Esophagus muscularis mucosa (tissue), 4 donors: ENCODE measurements around the gene NAPG. TPM values are rescaled to one million over a fixed set of nuclear protein-coding genes. Genes with fewer than 3 reads are reported as not detected.

ENCODE experiments used
- DNase-seq: peaks from one replicate; pipeline ENCODE4 v3.0.0-alpha.2; 2017; ENCODE audit errors: extremely low spot score
- H3K27ac ChIP-seq, 4 donors: fragments of 200-600 bp; sonication (generic); replicated peaks in 1 of 4; 1 replicate in 3 of 4; 2 replicates in 1 of 4; pipeline ENCODE4 v1.5.1; 2016 to 2019; ENCODE audit warnings: mild to moderate bottlenecking in 1 of 4
- H3K27me3 ChIP-seq, 4 donors: fragments of 200-600 bp; sonication (generic); one replicate each; pipeline versions ENCODE4 v1.5.1 to v1.6.0; 2016 to 2019
- H3K36me3 ChIP-seq, 4 donors: fragments of 200-600 bp; sonication (generic); one replicate each; pipeline ENCODE4 v1.5.1; 2016 to 2019
- H3K4me1 ChIP-seq, 4 donors: fragments of 200-600 bp; sonication (generic); one replicate each; pipeline ENCODE4 v1.5.1; 2016 to 2019
- H3K4me3 ChIP-seq, 4 donors: fragments of 200-600 bp; sonication (generic); 1 replicate in 2 of 4; 2 replicates in 2 of 4; pipeline ENCODE4 v1.5.1; 2016 to 2019; ENCODE audit warnings: mild to moderate bottlenecking in 4 of 4, moderate library complexity in 1 of 4
- H3K9me3 ChIP-seq, 4 donors: fragments of 200-600 bp; sonication (generic); 1 replicate in 3 of 4; 2 replicates in 1 of 4; pipeline ENCODE4 v1.5.1; 2016 to 2019
- CTCF ChIP-seq, 3 experiments: fragments of 200-600 bp in 2 of 3; fragments of 450-650 bp in 1 of 3; sonication (generic) in 2 of 3; IDR thresholded peaks; one replicate each; pipeline ENCODE4 v1.5.1; 2017 to 2019; ENCODE audit warnings: antibody characterized with exemption in 3 of 3, mild to moderate bottlenecking in 2 of 3, moderate library complexity in 1 of 3
- EP300 ChIP-seq: sonication (generic); formaldehyde crosslinking; IDR thresholded peaks from one replicate; pipeline ENCODE4 v1.6.1; 2017; ENCODE audit warnings: antibody characterized with exemption
- POLR2A ChIP-seq: fragments of 450-650 bp; IDR thresholded peaks from one replicate; pipeline ENCODE4 v1.6.1; 2017; ENCODE audit warnings: antibody characterized with exemption, moderate library complexity, mild to moderate bottlenecking, low read depth
- POLR2AphosphoS5 ChIP-seq, 2 donors: sonication (generic); formaldehyde crosslinking; IDR thresholded peaks; one replicate each; pipeline ENCODE4 v1.6.1; 2017; ENCODE audit warnings: antibody characterized with exemption in 2 of 2
- WGBS: methylation state at CpG from one replicate; pipeline ENCODE4 v1.1.5; 2018; 5-methylcytosine and 5-hydroxymethylcytosine counted together
- intact Hi-C: fragments of 100-400 bp; cut with DNase I; formaldehyde crosslinking; loops from one replicate; pipeline ENCODE4 v1.15.1; 2023
- total RNA-seq, 4 donors: library from RNA; depleted of rRNA; stranded (reverse); fragments of >200 nt; gene quantifications; one replicate each; pipeline versions ENCODE4 v1.1.0 to v1.2.1, GENCODE V29; 2016

NAPG gene
- total RNA-seq, 4 donors from 2014 or later, result 32.1 to 39.5 (median 34.7) TPM

- Histone ChIP-seq H3K27me3 (no peaks in the 10 kb centered on the region), H3K36me3 (no peaks in the 10 kb centered on the region), H3K4me3 (no peak overlapping the region), H3K27ac (no peak overlapping the region), H3K4me1 (peaks cover 12 to 35% (median 32%) of the 10 kb centered on the region in 4 donors), H3K9me3 (no peaks in the 10 kb centered on the region)
- TF ChIP-seq POLR2A, result no peak
- TF ChIP-seq POLR2AphosphoS5 (IDR thresholded peaks at IDR 0.05), result no peak
- no peak for DNase-seq
- WGBS, result 81% methylated on average over 8 of the region's 8 CpGs
- intact Hi-C loops, result loop anchor here (10.0 kb wide), 1 partner anchor 517 kb away; no protein-coding TSS in a partner anchor
Observed at GRCh38 chr18:10521566-10521965, 4.3 kb upstream of the NAPG start.

- Histone ChIP-seq H3K9me3 (no peaks in the 10 kb centered on the region), H3K27me3 (no peaks in the 10 kb centered on the region), H3K4me1 (peaks cover 20 to 45% (median 42%) of the 10 kb centered on the region in 4 donors), H3K36me3 (no peaks in the 10 kb centered on the region), H3K27ac (no peak overlapping the region), H3K4me3 (no peak overlapping the region)
- intact Hi-C loops, result loop anchor here (10.0 kb wide), 1 partner anchor 518 kb away; no protein-coding TSS in a partner anchor
- no peak for TF ChIP-seq EP300
- TF ChIP-seq POLR2AphosphoS5 (IDR thresholded peaks at IDR 0.05), result no peak
- TF ChIP-seq POLR2A, result no peak
- no peak for TF ChIP-seq CTCF (IDR thresholded peaks at IDR 0.05)
- DNase-seq, result no peak
- 92% methylated on average over 2 of the region's 2 CpGs for WGBS
Observed at GRCh38 chr18:10522574-10522973, 3.3 kb upstream of the NAPG start.

GRCh38 chr18:10523544-10523943 lies 2.3 kb upstream of the NAPG start:
- no peaks in the 10 kb centered on the region for H3K36me3 ChIP-seq
- no peaks in the 10 kb centered on the region for H3K27me3 ChIP-seq
- WGBS, result 84% methylated on average over 4 of the region's 4 CpGs
- no peaks in the 10 kb centered on the region for H3K9me3 ChIP-seq
- H3K4me1 ChIP-seq, result peaks cover 27 to 51% (median 45%) of the 10 kb centered on the region in 4 donors
- H3K4me3 ChIP-seq, result no peak overlapping the region
- DNase-seq, result no peak
- intact Hi-C loops, result loop anchor here (10.0 kb wide), 1 partner anchor 519 kb away; no protein-coding TSS in a partner anchor
- TF ChIP-seq POLR2AphosphoS5 (IDR thresholded peaks at IDR 0.05), result no peak
- TF ChIP-seq EP300, result no peak
- no peak for TF ChIP-seq CTCF (IDR thresholded peaks at IDR 0.05)
- no peak for TF ChIP-seq POLR2A
- no peak overlapping the region for H3K27ac ChIP-seq

- Histone ChIP-seq H3K4me3 (peak overlapping the region in 3 of 4 donors; percentile 82 to 98 (median 87)), H3K4me1 (peaks cover 23 to 49% (median 45%) of the 10 kb centered on the region in 4 donors), H3K9me3 (no peaks in the 10 kb centered on the region), H3K27ac (peak overlapping the region; percentile 89 to 97 (median 94)), H3K27me3 (no peaks in the 10 kb centered on the region), H3K36me3 (no peaks in the 10 kb centered on the region)
- intact Hi-C loops, result loop anchor here (10.0 kb wide), 1 partner anchor 520 kb away; no protein-coding TSS in a partner anchor
- no peak for DNase-seq
- 52% methylated on average over 11 of the region's 11 CpGs for WGBS
- no peak for TF ChIP-seq CTCF (IDR thresholded peaks at IDR 0.05)
- TF ChIP-seq POLR2A, result no peak
- no peak for TF ChIP-seq EP300
- TF ChIP-seq POLR2AphosphoS5 (IDR thresholded peaks at IDR 0.05), result no peak
Observed at GRCh38 chr18:10524507-10525370, 1.1 kb upstream of the NAPG start.

- H3K4me1 ChIP-seq, result peaks cover 28 to 48% (median 42%) of the 10 kb centered on the region in 4 donors
- WGBS, result 76% methylated on average over 7 of the region's 7 CpGs
Observed at GRCh38 chr18:10525371-10525691, 496 bp upstream of the NAPG start.

More at GRCh38 chr18:10525371-10525691, 496 bp upstream of the NAPG start:
- DNase-seq, result no peak
- no peaks in the 10 kb centered on the region for H3K27me3 ChIP-seq
- intact Hi-C loops, result loop anchor here (10.0 kb wide), 1 partner anchor 521 kb away; no protein-coding TSS in a partner anchor
- H3K27ac ChIP-seq, result peak overlapping the region; percentile 89 to 97 (median 94)
- H3K9me3 ChIP-seq, result no peaks in the 10 kb centered on the region
- no peak for TF ChIP-seq CTCF (IDR thresholded peaks at IDR 0.05)
- TF ChIP-seq POLR2AphosphoS5 (IDR thresholded peaks at IDR 0.05), result no peak
- TF ChIP-seq EP300, result no peak
- TF ChIP-seq POLR2A, result no peak
- peak overlapping the region; percentile 82 to 99 (median 92) for H3K4me3 ChIP-seq
- no peaks in the 10 kb centered on the region for H3K36me3 ChIP-seq
